HL-60 (cell line): Measurements from ENCODE around the gene OSBPL10.
A peak's percentile ranks its signal among the peaks of the same experiment; 100 is the strongest.

Experiments used
- DNase-seq, 2 experiments: peaks; one replicate each; pipeline ENCODE4 v3.0.0-alpha.2; 2010 to 2020; ENCODE audit warnings: low read depth in 1 of 2, low spot score in 1 of 2
- H3K27ac ChIP-seq: fragments of 250-450 bp; sonication (Bioruptor Pico); replicated peaks from 2 replicates; pipeline ENCODE4 v1.5.1; 2020; ENCODE audit warnings: mild to moderate bottlenecking, moderate library complexity
- H3K27me3 ChIP-seq: fragments of 250-450 bp; sonication (Bioruptor Pico); 2 replicates; pipeline ENCODE4 v1.5.1; 2021; ENCODE audit warnings: mild to moderate bottlenecking, moderate library complexity; ENCODE audit not compliant: insufficient read depth, poor library complexity, severe bottlenecking
- H3K4me3 ChIP-seq: replicated peaks from 2 replicates; pipeline ENCODE4 v1.5.1; 2011; ENCODE audit warnings: mild to moderate bottlenecking, control low read depth, low read length; ENCODE audit not compliant: insufficient read depth
- GABPA ChIP-seq: IDR thresholded peaks from 2 replicates; pipeline ENCODE4 v1.6.1; 2012; ENCODE audit warnings: low read depth
- POLR2AphosphoS5 ChIP-seq: IDR thresholded peaks from 2 replicates; pipeline ENCODE4 v1.6.1; 2012; ENCODE audit warnings: low read depth
- SPI1 ChIP-seq: IDR thresholded peaks from 2 replicates; pipeline ENCODE4 v1.6.1; 2012; ENCODE audit warnings: low read depth, mild to moderate bottlenecking, borderline replicate concordance
- TF ChIP-seq, protein P1 (sequence below): IDR thresholded peaks from one replicate; pipeline ENCODE4 v1.5.1; 2011; ENCODE audit warnings: low read length, control low read depth, inconsistent platforms; ENCODE audit not compliant: insufficient read depth
- TF ChIP-seq, protein P2 (sequence below): IDR thresholded peaks from 2 replicates; pipeline ENCODE4 v1.6.1; 2012; ENCODE audit warnings: low read depth; ENCODE audit not compliant: insufficient replicate concordance

The OSBPL10 gene

DNA sequence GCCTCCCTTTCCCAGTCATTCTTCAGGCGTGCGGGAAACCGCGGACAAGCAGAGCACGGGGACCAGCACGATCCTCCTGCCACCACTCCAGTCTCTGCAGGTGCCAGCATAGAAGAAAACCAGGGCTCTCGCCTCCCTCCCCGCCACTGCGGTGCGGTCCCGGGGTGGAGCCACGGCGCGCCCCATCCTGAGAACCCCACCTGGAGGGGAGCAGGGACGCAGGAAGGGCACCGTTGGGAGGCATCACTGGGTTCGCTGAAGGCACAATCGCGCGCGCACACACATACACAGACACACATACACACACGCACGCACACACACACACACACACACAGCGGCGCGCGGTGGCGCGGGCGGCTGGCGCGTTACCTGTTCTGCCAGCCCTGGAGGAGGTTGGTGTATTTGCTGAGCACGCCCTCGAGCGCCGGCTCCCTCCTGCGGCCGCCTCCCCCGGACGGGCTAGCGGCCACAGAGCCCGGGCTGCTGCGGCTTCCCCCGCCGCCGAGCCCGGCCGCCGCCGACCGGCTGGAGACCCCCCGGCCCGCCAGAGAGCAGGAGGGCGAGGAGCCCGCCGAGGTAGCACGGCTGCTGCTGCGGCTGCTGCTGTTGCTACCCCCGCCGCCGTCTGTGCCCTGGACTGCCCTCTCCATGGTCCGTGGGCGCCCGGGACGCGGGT is 394 bp downstream of the OSBPL10 start:
- TF ChIP-seq GABPA (no peak), POLR2AphosphoS5 (no peak), SPI1 (no peak)
- TF ChIP-seq, protein P1, sequence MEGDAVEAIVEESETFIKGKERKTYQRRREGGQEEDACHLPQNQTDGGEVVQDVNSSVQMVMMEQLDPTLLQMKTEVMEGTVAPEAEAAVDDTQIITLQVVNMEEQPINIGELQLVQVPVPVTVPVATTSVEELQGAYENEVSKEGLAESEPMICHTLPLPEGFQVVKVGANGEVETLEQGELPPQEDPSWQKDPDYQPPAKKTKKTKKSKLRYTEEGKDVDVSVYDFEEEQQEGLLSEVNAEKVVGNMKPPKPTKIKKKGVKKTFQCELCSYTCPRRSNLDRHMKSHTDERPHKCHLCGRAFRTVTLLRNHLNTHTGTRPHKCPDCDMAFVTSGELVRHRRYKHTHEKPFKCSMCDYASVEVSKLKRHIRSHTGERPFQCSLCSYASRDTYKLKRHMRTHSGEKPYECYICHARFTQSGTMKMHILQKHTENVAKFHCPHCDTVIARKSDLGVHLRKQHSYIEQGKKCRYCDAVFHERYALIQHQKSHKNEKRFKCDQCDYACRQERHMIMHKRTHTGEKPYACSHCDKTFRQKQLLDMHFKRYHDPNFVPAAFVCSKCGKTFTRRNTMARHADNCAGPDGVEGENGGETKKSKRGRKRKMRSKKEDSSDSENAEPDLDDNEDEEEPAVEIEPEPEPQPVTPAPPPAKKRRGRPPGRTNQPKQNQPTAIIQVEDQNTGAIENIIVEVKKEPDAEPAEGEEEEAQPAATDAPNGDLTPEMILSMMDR: no peak
- TF ChIP-seq, protein P2, sequence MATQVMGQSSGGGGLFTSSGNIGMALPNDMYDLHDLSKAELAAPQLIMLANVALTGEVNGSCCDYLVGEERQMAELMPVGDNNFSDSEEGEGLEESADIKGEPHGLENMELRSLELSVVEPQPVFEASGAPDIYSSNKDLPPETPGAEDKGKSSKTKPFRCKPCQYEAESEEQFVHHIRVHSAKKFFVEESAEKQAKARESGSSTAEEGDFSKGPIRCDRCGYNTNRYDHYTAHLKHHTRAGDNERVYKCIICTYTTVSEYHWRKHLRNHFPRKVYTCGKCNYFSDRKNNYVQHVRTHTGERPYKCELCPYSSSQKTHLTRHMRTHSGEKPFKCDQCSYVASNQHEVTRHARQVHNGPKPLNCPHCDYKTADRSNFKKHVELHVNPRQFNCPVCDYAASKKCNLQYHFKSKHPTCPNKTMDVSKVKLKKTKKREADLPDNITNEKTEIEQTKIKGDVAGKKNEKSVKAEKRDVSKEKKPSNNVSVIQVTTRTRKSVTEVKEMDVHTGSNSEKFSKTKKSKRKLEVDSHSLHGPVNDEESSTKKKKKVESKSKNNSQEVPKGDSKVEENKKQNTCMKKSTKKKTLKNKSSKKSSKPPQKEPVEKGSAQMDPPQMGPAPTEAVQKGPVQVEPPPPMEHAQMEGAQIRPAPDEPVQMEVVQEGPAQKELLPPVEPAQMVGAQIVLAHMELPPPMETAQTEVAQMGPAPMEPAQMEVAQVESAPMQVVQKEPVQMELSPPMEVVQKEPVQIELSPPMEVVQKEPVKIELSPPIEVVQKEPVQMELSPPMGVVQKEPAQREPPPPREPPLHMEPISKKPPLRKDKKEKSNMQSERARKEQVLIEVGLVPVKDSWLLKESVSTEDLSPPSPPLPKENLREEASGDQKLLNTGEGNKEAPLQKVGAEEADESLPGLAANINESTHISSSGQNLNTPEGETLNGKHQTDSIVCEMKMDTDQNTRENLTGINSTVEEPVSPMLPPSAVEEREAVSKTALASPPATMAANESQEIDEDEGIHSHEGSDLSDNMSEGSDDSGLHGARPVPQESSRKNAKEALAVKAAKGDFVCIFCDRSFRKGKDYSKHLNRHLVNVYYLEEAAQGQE: no peak
- Histone ChIP-seq H3K4me3 (peak overlapping the region; percentile 41), H3K27me3 (peaks cover 43% of the 10 kb centered on the region), H3K27ac (no peak overlapping the region)
- DNase-seq: peak; percentile 15 to 28

DNA sequence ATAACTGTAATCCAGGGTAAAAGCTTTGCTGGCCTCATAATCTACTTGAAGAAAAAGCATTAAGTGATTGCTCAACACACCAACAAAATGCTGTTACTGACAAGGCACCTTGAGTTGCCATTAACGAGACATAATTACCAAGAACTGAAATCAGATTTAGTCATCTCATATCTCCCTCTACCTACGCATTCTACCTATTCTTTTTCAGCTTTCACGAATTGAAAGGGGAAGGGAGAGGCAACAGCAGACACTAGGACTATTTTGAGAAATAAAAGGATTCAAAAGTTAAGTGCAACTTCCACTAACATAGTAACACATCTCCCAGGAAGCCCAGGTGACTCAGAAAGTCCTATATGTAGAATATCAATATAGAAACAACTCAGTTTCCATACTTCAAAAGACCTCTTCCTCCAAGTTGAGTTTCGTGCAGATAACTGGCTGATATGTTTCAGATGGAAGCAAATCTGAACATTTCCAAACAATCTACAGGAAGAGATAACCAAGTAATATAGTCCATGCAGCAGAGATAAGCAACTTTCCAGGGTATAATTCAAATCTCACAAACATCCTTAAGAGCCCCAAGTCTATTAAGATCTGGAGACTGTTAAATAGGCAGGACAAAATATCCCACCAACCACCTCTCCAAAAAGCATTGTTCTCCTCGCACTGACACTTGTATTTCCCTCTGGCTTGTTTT is 1.9 kb downstream of the OSBPL10 start:
- no peak overlapping the region for H3K27ac ChIP-seq
- TF ChIP-seq, protein P1: no peak
- no peak for TF ChIP-seq POLR2AphosphoS5
- H3K4me3 ChIP-seq: no peak overlapping the region
- DNase-seq: no peak
- H3K27me3 ChIP-seq: peaks cover 43% of the 10 kb centered on the region

DNA sequence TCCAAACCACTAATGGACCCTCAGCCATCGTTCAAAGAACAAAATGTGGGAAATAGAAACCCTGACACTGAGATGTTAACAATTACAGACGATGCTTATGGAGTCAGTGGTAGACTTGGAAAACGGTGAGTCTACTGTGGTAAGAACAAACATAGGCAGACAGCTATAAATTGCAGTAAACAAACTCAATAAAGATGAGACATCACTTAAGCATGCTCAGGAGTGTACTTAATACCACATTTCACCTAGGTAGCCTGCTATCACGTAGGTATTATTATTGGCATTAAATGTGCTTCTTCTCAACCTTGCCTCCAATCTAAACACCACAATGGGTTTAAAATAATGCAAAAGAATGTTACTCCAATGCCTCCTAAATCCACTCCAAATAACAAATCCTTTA is 2.5 kb downstream of the OSBPL10 start:
- TF ChIP-seq SPI1 (no peak), GABPA (no peak), POLR2AphosphoS5 (no peak)
- TF ChIP-seq, protein P1: no peak
- TF ChIP-seq, protein P2: no peak
- DNase-seq: no peak
- Histone ChIP-seq H3K27me3 (peaks cover 43% of the 10 kb centered on the region), H3K4me3 (no peak overlapping the region), H3K27ac (no peak overlapping the region)
